Measurements from ENCODE around the gene CD52. TPM values are rescaled to one million over a fixed set of nuclear protein-coding genes. Genes with fewer than 3 reads are reported as not detected.

CD52 gene
- total and polyA plus RNA-seq, 2 of the 13 experiments (the other 11 are each of a cell fraction or from before 2014, with no cell fraction given) = 0.32 TPM; not detected in 1

- TF ChIP-seq FOXA1 (IDR thresholded peaks at IDR 0.05) (no peak), FOXA1 (CRISPR knock-in tag; IDR thresholded peaks at IDR 0.05) (peak; percentile 10; the same call in 1 of the 2 replicates), ZFX (CRISPR knock-in tag; IDR thresholded peaks at IDR 0.05; ENCODE audit: low read depth) (peak; percentile 70), ZNF33A (CRISPR knock-in tag; IDR thresholded peaks at IDR 0.05; ENCODE audit: borderline replicate concordance) (no peak), IKZF4 (CRISPR knock-in tag; IDR thresholded peaks at IDR 0.05; ENCODE audit: borderline replicate concordance, low read depth, not compliant biosample characterization) (no peak), SP4 (CRISPR knock-in tag; IDR thresholded peaks at IDR 0.05) (peak; percentile 75; the same call in 1 of the 2 replicates), ETV5 (CRISPR knock-in tag; IDR thresholded peaks at IDR 0.05; ENCODE audit: borderline replicate concordance) (peak; percentile 58), SETDB1 (CRISPR knock-in tag; IDR thresholded peaks at IDR 0.05; ENCODE audit: borderline replicate concordance) (no peak), POLR2AphosphoS2 (IDR thresholded peaks at IDR 0.05; ENCODE audit: low read depth, low read length) (no peak), NFIB (CRISPR knock-in tag; IDR thresholded peaks at IDR 0.05; ENCODE audit: borderline replicate concordance) (no peak), SNAPC2 (CRISPR knock-in tag; IDR thresholded peaks at IDR 0.05) (peak; percentile 92; the same call in 1 of the 2 replicates), ZNF83 (CRISPR knock-in tag; IDR thresholded peaks at IDR 0.05; ENCODE audit: borderline replicate concordance) (peak; percentile 76; the same call in 1 of the 2 replicates), ZNF251 (CRISPR knock-in tag; IDR thresholded peaks at IDR 0.05) (no peak), ZNF766 (CRISPR knock-in tag; IDR thresholded peaks at IDR 0.05; ENCODE audit: borderline replicate concordance) (0 out of 2 replicates have a peak, but pooled peaks have one; percentile 20), THAP8 (CRISPR knock-in tag; IDR thresholded peaks at IDR 0.05; ENCODE audit: borderline replicate concordance) (no peak), ZBTB33 (CRISPR knock-in tag; IDR thresholded peaks at IDR 0.05) (no peak), PHB2 (IDR thresholded peaks at IDR 0.05; ENCODE audit: partially characterized antibody) (no peak), PHF21A (CRISPR knock-in tag; IDR thresholded peaks at IDR 0.05) (no peak), KDM4B (CRISPR knock-in tag; IDR thresholded peaks at IDR 0.05) (no peak), DZIP1 (CRISPR knock-in tag; IDR thresholded peaks at IDR 0.05) (0 out of 2 replicates have a peak, but pooled peaks have one; percentile 83), TRAFD1 (CRISPR knock-in tag; IDR thresholded peaks at IDR 0.05; ENCODE audit: borderline replicate concordance) (no peak), ZNF781 (CRISPR knock-in tag; IDR thresholded peaks at IDR 0.05; ENCODE audit: borderline replicate concordance, not compliant biosample characterization) (no peak)
Observed at GRCh38 chr1:26279456-26280332, 38.1 kb upstream of the CD52 start, which contains the start of gene SH3BGRL3 (continued).

Data from HepG2 (cell line).